H1 (cell line): ENCODE data around the gene BZW1. TPM values are rescaled to one million over a fixed set of nuclear protein-coding genes. Genes with fewer than 3 reads are reported as not detected.

Experiments used
- CTCF ChIA-PET: fragments of 300-600 bp; sonication (Branson Sonifier 250); formaldehyde crosslinking; loops from one replicate; lab custom pipeline; 2021; ENCODE audit not compliant: partially characterized antibody; lab: Charles Lee
- POLR2A ChIA-PET: fragments of 300-600 bp; sonication (Branson Sonifier 250); formaldehyde crosslinking; loops from one replicate; lab custom pipeline; 2021; ENCODE audit warnings: inconsistent platforms; ENCODE audit not compliant: partially characterized antibody; lab: Charles Lee
- DNase-seq, 2 experiments: peaks; one replicate each; pipeline versions ENCODE4 v3.0.0 to v3.0.0-alpha.2; 2010 to 2022; ENCODE audit warnings: low spot score in 2 of 2, low read depth in 1 of 2, mixed read lengths in 1 of 2
- FAIRE-seq: peaks from 2 replicates; lab custom pipeline; 2011; peaks lifted over from hg19 to GRCh38; lab: Jason Lieb, UNC
- H2AFZ ChIP-seq: 2 replicates; pipeline ENCODE4 v1.8.1; 2012; ENCODE audit warnings: low read length, inconsistent platforms
- H2AK5ac ChIP-seq: 2 replicates; pipeline ENCODE4 v1.6.1; 2013; ENCODE audit warnings: low read depth, low read length
- H2BK120ac ChIP-seq: replicated peaks from 2 replicates; pipeline ENCODE3; 2013; ENCODE audit warnings: low read depth, low read length, inconsistent platforms
- H2BK12ac ChIP-seq: 2 replicates; pipeline ENCODE4 v1.6.1; 2013; ENCODE audit warnings: low read depth, low read length
- H2BK15ac ChIP-seq: 2 replicates; pipeline ENCODE4 v1.6.1; 2013; ENCODE audit warnings: low read length
- H2BK20ac ChIP-seq: 2 replicates; pipeline ENCODE4 v1.6.1; 2013; ENCODE audit warnings: low read length
- H2BK5ac ChIP-seq: 2 replicates; pipeline ENCODE4 v1.6.1; 2013; ENCODE audit warnings: low read depth, low read length
- H3K14ac ChIP-seq: 2 replicates; pipeline ENCODE4 v1.6.1; 2013; ENCODE audit warnings: inconsistent platforms; ENCODE audit not compliant: insufficient read length
- H3K18ac ChIP-seq: 2 replicates; pipeline ENCODE4 v1.6.1; 2013; ENCODE audit warnings: low read length; ENCODE audit errors: extremely low read depth
- H3K23ac ChIP-seq: 2 replicates; pipeline ENCODE4 v1.6.1; 2013; ENCODE audit warnings: inconsistent platforms; ENCODE audit not compliant: insufficient read length
- H3K23me2 ChIP-seq: 2 replicates; pipeline ENCODE4 v1.6.1; 2013; ENCODE audit warnings: low read depth, low read length
- H3K27ac ChIP-seq: 2 replicates; pipeline ENCODE4 v1.6.1; 2011; ENCODE audit warnings: low read depth, low read length, inconsistent platforms
- H3K27me3 ChIP-seq, 4 experiments: replicated peaks in 1 of 4; 1 replicate in 1 of 4; 2 replicates in 3 of 4; pipeline versions ENCODE4 v1.6.1 to v1.8.1; 2011 to 2013; ENCODE audit warnings: low read length in 3 of 4, mild to moderate bottlenecking in 3 of 4, inconsistent platforms in 2 of 4, mixed read lengths in 2 of 4, moderate library complexity in 1 of 4; ENCODE audit not compliant: control insufficient read depth in 3 of 4, insufficient read depth in 3 of 4; ENCODE audit errors: extremely low read depth in 1 of 4
- H3K36me3 ChIP-seq, 4 experiments: 2 replicates each; pipeline versions ENCODE4 v1.6.1 to v1.8.1; 2011 to 2013; ENCODE audit warnings: mild to moderate bottlenecking in 4 of 4, low read length in 3 of 4, moderate library complexity in 2 of 4, control low read depth in 1 of 4, inconsistent platforms in 1 of 4; ENCODE audit not compliant: insufficient read depth in 4 of 4, control insufficient read depth in 2 of 4
- H3K4ac ChIP-seq: replicated peaks from 2 replicates; pipeline ENCODE3; 2013; ENCODE audit warnings: low read length, low read depth, mixed read lengths, inconsistent platforms; ENCODE audit not compliant: insufficient read length
- H3K4me1 ChIP-seq, 4 experiments: replicated peaks in 1 of 4; 1 replicate in 1 of 4; 2 replicates in 3 of 4; pipeline versions ENCODE4 v1.6.1 to v1.8.1; 2011 to 2013; ENCODE audit warnings: low read length in 3 of 4, inconsistent platforms in 2 of 4, mixed read lengths in 1 of 4; ENCODE audit not compliant: insufficient read depth in 4 of 4, control insufficient read depth in 3 of 4
- H3K4me2 ChIP-seq, 2 experiments: 2 replicates each; pipeline versions ENCODE4 v1.6.1 to v1.8.1; 2011 to 2013; ENCODE audit warnings: low read depth in 2 of 2, low read length in 2 of 2, control low read depth in 1 of 2, inconsistent platforms in 1 of 2, mild to moderate bottlenecking in 1 of 2; ENCODE audit not compliant: insufficient read depth in 1 of 2
- H3K4me3 ChIP-seq, 4 experiments: fragments of 200-600, 300-600 bp in 1 of 4; sonication (generic), shearing (Covaris generic), sonication (Bioruptor Twin) in 1 of 4; 2 replicates each; pipeline versions ENCODE4 v1.5.1 to v1.8.1; 2011 to 2016; ENCODE audit warnings: low read length in 4 of 4, low read depth in 3 of 4, control low read depth in 2 of 4, inconsistent platforms in 2 of 4, mild to moderate bottlenecking in 2 of 4, mixed read lengths in 1 of 4, moderate library complexity in 1 of 4; ENCODE audit not compliant: insufficient read depth in 2 of 4; ENCODE audit errors: extremely low read depth in 1 of 4
- H3K56ac ChIP-seq: replicated peaks from 2 replicates; pipeline ENCODE3; 2013; ENCODE audit warnings: low read depth, mild to moderate bottlenecking, mixed read lengths, low read length, inconsistent platforms; ENCODE audit not compliant: insufficient read length
- H3K79me1 ChIP-seq: 2 replicates; pipeline ENCODE4 v1.6.1; 2013; ENCODE audit warnings: low read depth, low read length, control low read depth
- H3K79me2 ChIP-seq, 2 experiments: 2 replicates each; pipeline versions ENCODE4 v1.6.1 to v1.8.1; 2012 to 2013; ENCODE audit warnings: low read length in 2 of 2, mild to moderate bottlenecking in 2 of 2, inconsistent platforms in 1 of 2; ENCODE audit not compliant: insufficient read depth in 2 of 2, control insufficient read depth in 1 of 2
- H3K9ac ChIP-seq, 4 experiments: replicated peaks in 1 of 4; 1 replicate in 1 of 4; 2 replicates in 3 of 4; pipeline versions ENCODE4 v1.6.1 to v1.8.1; 2011 to 2013; ENCODE audit warnings: low read depth in 3 of 4, low read length in 3 of 4, control low read depth in 2 of 4, mild to moderate bottlenecking in 2 of 4, moderate library complexity in 2 of 4, inconsistent platforms in 1 of 4; ENCODE audit errors: extremely low read depth in 1 of 4
- H3K9me3 ChIP-seq, 2 experiments: 2 replicates each; pipeline versions ENCODE4 v1.6.1 to v1.8.1; 2012 to 2013; ENCODE audit warnings: mild to moderate bottlenecking in 2 of 2, moderate library complexity in 2 of 2, control low read depth in 1 of 2, inconsistent platforms in 1 of 2, low read depth in 1 of 2, low read length in 1 of 2, mixed read lengths in 1 of 2; ENCODE audit not compliant: insufficient read depth in 2 of 2
- H4K20me1 ChIP-seq, 2 experiments: replicated peaks in 1 of 2; 2 replicates each; pipeline versions ENCODE3 to v1.8.1; 2011 to 2013; ENCODE audit warnings: inconsistent platforms in 2 of 2, low read length in 2 of 2, mild to moderate bottlenecking in 1 of 2; ENCODE audit not compliant: insufficient read depth in 2 of 2, control insufficient read depth in 1 of 2
- H4K5ac ChIP-seq: 2 replicates; pipeline ENCODE4 v1.6.1; 2013; ENCODE audit warnings: low read length, low read depth, mixed read lengths, inconsistent platforms; ENCODE audit not compliant: insufficient read length
- H4K8ac ChIP-seq: 2 replicates; pipeline ENCODE4 v1.8.0; 2013; ENCODE audit warnings: mild to moderate bottlenecking, moderate library complexity, low read length, inconsistent platforms; ENCODE audit not compliant: insufficient read depth; ENCODE audit errors: extremely low read depth
- H4K91ac ChIP-seq: replicated peaks from 2 replicates; pipeline ENCODE3; 2013; ENCODE audit warnings: low read length, mixed read lengths, inconsistent platforms; ENCODE audit not compliant: insufficient read length
- ATF3 ChIP-seq: IDR thresholded peaks from 2 replicates; pipeline ENCODE4 v1.6.1; 2011; ENCODE audit warnings: low read depth, mild to moderate bottlenecking, low read length; ENCODE audit not compliant: insufficient read depth
- CREB1 ChIP-seq: IDR thresholded peaks from 2 replicates; pipeline ENCODE4 v1.6.1; 2012; ENCODE audit warnings: inconsistent platforms
- HDAC2 ChIP-seq, 2 experiments: fragments of 300-600 bp in 1 of 2; sonication (generic) in 1 of 2; IDR thresholded peaks; 2 replicates each; pipeline ENCODE4 v1.6.1; 2011 to 2012; ENCODE audit warnings: low read depth in 2 of 2, low read length in 2 of 2, mild to moderate bottlenecking in 2 of 2, moderate library complexity in 2 of 2, borderline replicate concordance in 1 of 2, inconsistent platforms in 1 of 2
- JUN ChIP-seq: IDR thresholded peaks from 2 replicates; pipeline ENCODE4 v1.6.1; 2011; ENCODE audit warnings: low read depth, mild to moderate bottlenecking, improper control_type of control experiment, low read length
- PHF8 ChIP-seq: fragments of 200-600 bp; sonication (generic); conservative IDR thresholded peaks from 2 replicates; pipeline ENCODE4 v1.7.1; 2012; ENCODE audit warnings: low read depth, mild to moderate bottlenecking, inconsistent platforms, low read length, moderate library complexity
- RXRA ChIP-seq: IDR thresholded peaks from 2 replicates; pipeline ENCODE4 v1.6.1; 2011; ENCODE audit warnings: low read depth, mild to moderate bottlenecking, low read length, moderate library complexity; ENCODE audit not compliant: insufficient read depth
- TAF7 ChIP-seq: optimal IDR thresholded peaks from 2 replicates; pipeline ENCODE3; 2011; ENCODE audit warnings: low read depth, mild to moderate bottlenecking, inconsistent platforms, low read length, moderate library complexity, borderline replicate concordance
- YY1 ChIP-seq: IDR thresholded peaks from 2 replicates; pipeline ENCODE4 v1.6.1; 2011; ENCODE audit warnings: low read depth, mild to moderate bottlenecking, low read length
- WGBS, 2 experiments: shearing (Covaris generic) in 1 of 2; methylation state at CpG; one replicate each; pipeline versions ENCODE4 v1.1.6 to v1.1.7; 2013 to 2015; ENCODE audit warnings: low lambda C conversion rate in 2 of 2, mixed read lengths in 2 of 2, inconsistent platforms in 1 of 2, low coverage in 1 of 2, missing lambda C conversion rate in 1 of 2; ENCODE audit not compliant: insufficient replicate concordance in 2 of 2, insufficient coverage in 1 of 2, insufficient read length in 1 of 2; ENCODE audit errors: extremely low coverage in 1 of 2, missing lambda C conversion rate in 1 of 2; 5-methylcytosine and 5-hydroxymethylcytosine counted together
- polyA plus RNA-seq, 7 experiments: library from polyadenylated mRNA; depleted of rRNA in 3 of 7; stranded (reverse) in 5 of 7; unstranded in 2 of 7; fragments of >200 nt in 5 of 7; fragments of 200-250 nt in 2 of 7; gene quantifications; 1 replicate in 5 of 7; 2 replicates in 1 of 7; 4 replicates in 1 of 7; pipeline versions ENCODE4 v1.2.1 to v1.2.3, GENCODE V29; 2011 to 2013; ENCODE audit warnings: missing spikeins in 2 of 7, mixed read lengths in 2 of 7
- total RNA-seq: library from RNA; stranded (reverse); fragmentation: NEBNext Ultra II Directional; extraction: Animal tissue kit (Norgen Biotek cat#: 25700); gene quantifications from 2 replicates; pipeline ENCODE4 v1.2.1, GENCODE V29; 2021
- TF ChIP-seq, protein P1 (sequence below): IDR thresholded peaks from 2 replicates; pipeline ENCODE4 v1.6.1; 2012; ENCODE audit warnings: inconsistent platforms

The BZW1 gene
- total and polyA plus RNA-seq, 2 of the 8 experiments (the other 6 are each of a cell fraction or from before 2014, with no cell fraction given), result 152 to 335 TPM

DNA sequence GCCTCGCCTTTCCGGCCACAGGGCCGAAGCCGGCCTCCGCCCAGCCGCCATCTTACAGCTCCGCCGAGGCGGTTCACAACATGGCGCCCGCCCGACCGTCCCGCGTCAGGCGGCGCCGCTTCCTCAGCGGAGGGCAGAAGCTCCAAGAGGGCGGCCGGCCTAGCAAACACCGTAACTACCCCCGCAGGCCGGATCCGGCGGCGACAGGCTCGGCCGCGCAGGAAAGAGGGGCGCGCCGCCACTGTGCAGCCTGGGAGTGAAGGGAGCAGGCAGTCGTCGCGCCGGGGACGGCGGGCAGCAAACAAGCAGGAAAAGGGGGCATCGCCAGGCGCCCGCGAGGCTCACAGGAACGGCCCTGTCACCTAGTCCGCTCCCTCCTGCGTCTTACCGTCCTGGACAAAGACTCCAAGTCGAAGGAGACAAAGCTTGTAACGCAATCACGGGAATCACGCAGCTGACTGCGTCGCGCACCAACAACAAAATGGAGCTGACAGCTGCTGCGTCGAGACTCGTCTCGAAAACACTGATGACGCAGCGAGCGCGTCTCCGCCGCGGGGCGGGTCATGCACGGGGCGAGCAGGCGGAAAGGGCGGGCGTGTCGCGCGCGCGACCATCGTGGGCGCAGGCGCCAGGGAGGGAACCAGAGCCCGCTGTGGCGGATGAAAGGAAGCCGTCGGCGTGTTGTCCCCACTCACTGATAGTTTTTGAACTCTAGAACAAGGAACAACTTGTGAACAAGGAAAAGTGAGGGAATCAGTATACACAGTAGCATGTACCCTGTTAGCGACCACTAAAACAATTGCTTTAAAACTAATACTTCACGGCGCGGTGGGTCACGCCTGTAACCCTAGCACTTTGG is 52.7 kb downstream of the BZW1 start, which contains the start of gene CLK1:
Gene CLK1 (minus strand): TSS at position 483 of the 859 bp plus-strand sequence. CDS start 2,796 bp downstream, outside the sequence.
- H3K18ac ChIP-seq, result peak within 1 kb of the TSS; percentile 84
- H3K27ac ChIP-seq, result peak within 1 kb of the TSS; percentile 95
- H3K23me2 ChIP-seq, result peaks cover 6% of the 10 kb centered on the region; the same call in 1 of the 2 replicates
- FAIRE-seq (no peak), DNase-seq (peak in 1 of 2 experiments; percentile 89)
- H3K36me3 ChIP-seq, result peaks cover 0 to 20% (median 7%) of the 10 kb centered on the region in 4 experiments; a peak in 5 of 8 replicates
- peak within 1 kb of the TSS; percentile 95 for H2AK5ac ChIP-seq
- H4K20me1 ChIP-seq, result peaks cover 0 to 4% of the 10 kb centered on the region in 2 experiments
- peak within 1 kb of the TSS; percentile 97 for H3K56ac ChIP-seq
- peak within 1 kb of the TSS; percentile 72 for H2BK120ac ChIP-seq
- CTCF ChIA-PET, result interaction anchor here (0.9 to 1.3 kb wide), 4 partner anchors 19 to 294 kb away, joined by 3 to 4 read pairs (median 4); no protein-coding TSS in a partner anchor
- POLR2A ChIA-PET, result interaction anchor here (0.6 to 3.0 kb wide), 29 partner anchors 9 to 1351 kb away, joined by 3 to 53 read pairs (median 5); partner anchors contain the start of genes BZW1, NIF3L1, PPIL3 and SGO2
- peak within 1 kb of the TSS; percentile 98 for H2BK5ac ChIP-seq
- peaks cover 0 to 5% (median 0%) of the 10 kb centered on the region in 4 experiments; a peak in 1 of 7 replicates for H3K4me1 ChIP-seq
- peak within 1 kb of the TSS; percentile 99 for H4K8ac ChIP-seq
- peak within 1 kb of the TSS; percentile 61 for H4K91ac ChIP-seq
- H2BK12ac ChIP-seq, result peak within 1 kb of the TSS; percentile 46; the same call in 1 of the 2 replicates
- H3K23ac ChIP-seq, result no peak within 1 kb of the TSS
- no peak within 1 kb of the TSS for H3K14ac ChIP-seq
- no peak within 1 kb of the TSS for H2BK20ac ChIP-seq
- 4% methylated on average over 75 of the region's 89 CpGs; no CpG with 5 or more reads in 1 of the 2 experiments for WGBS, 2 experiments
- H3K4me3 ChIP-seq, result peak within 1 kb of the TSS; percentile 87 to 99 (median 94)
- H3K27me3 ChIP-seq, result no peaks in the 10 kb centered on the region; a peak in 1 of 7 replicates
- H4K5ac ChIP-seq, result peak within 1 kb of the TSS; percentile 96
- peaks cover 21 to 46% of the 10 kb centered on the region in 2 experiments for H3K79me2 ChIP-seq
- H3K4me2 ChIP-seq, result peak within 1 kb of the TSS; percentile 90
- H3K4ac ChIP-seq, result peak within 1 kb of the TSS; percentile 94
- H3K9ac ChIP-seq, result peak within 1 kb of the TSS; percentile 96 to 97 (median 96)
- H3K9me3 ChIP-seq, result no peaks in the 10 kb centered on the region
- H2AFZ ChIP-seq, result peak within 1 kb of the TSS; percentile 81
- no peaks in the 10 kb centered on the region; the same call in 1 of the 2 replicates for H3K79me1 ChIP-seq
- H2BK15ac ChIP-seq, result peak within 1 kb of the TSS; percentile 5; the same call in 1 of the 2 replicates
- TF ChIP-seq RXRA (no peak), JUN (no peak), YY1 (peak; percentile 99), PHF8 (peak; percentile 87), CREB1 (peak; percentile 96), TAF7 (peak; percentile 88), HDAC2 (IDR thresholded peaks at IDR 0.05; ENCODE audit: borderline replicate concordance in 1 of 2, low read depth in 2 of 2, low read length in 2 of 2) (peak; percentile 91 to 97; a peak in 2 of 4 replicates), ATF3 (no peak)
- TF ChIP-seq, protein P1, sequence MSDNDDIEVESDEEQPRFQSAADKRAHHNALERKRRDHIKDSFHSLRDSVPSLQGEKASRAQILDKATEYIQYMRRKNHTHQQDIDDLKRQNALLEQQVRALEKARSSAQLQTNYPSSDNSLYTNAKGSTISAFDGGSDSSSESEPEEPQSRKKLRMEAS, result peak; percentile 78
